Measurements from ENCODE around the gene TGFBR3L. TPM values are rescaled to one million over a fixed set of nuclear protein-coding genes. Genes with fewer than 3 reads are reported as not detected.
A peak's percentile ranks its signal among the peaks of the same experiment; 100 is the strongest.

Gene TGFBR3L
- total RNA-seq, 1 experiment from 2014 or later: 9.8 TPM

DNA sequence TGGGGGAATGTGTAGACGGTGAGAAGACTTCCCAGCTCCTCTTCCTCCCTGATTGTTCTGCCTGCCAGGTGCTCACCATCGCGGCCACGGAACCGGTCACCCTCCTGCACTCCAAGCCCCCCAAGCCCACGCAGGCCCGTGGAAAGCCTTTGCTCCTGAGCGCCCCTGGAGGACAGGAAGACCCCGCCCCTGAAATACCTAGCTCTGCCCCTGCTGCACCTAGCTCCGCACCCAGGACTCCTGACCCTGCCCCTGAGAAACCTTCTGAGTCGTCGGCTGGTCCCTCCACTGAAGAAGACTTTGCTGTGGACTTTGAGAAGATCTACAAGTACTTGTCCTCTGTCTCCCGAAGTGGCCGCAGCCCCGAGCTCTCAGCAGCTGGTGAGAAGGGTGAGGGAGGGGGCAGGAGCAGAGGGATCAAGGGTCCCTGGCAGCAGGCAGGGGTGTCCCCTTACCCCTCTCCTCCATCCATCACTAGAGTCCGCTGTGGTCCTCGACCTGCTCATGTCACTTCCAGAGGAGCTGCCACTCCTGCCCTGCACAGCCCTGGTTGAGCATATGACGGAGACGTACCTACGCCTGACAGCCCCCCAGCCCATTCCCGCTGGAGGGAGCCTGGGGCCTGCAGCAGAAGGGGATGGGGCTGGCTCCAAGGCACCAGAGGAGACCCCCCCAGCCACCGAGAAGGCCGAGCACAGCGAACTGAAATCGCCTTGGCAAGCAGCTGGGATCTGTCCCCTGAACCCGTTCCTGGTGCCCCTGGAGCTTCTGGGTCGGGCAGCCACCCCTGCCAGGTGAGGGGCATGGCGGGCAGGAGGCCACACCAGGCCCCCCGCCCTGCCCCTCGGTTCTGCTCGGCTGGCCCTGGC, 7.6 kb downstream of the TGFBR3L start:
- ChIA-PET POLR2A (interaction anchor here (1.0 kb wide), 1 partner anchor 19 kb away, joined by 3 read pairs; no protein-coding TSS in a partner anchor), CTCF (interaction anchor here (3.6 kb wide), 1 partner anchor 69 kb away, joined by 21 read pairs; no protein-coding TSS in a partner anchor)
- peaks cover 7% of the 10 kb centered on the region for H3K4me1 Mint-ChIP-seq (ENCODE audit: low read depth, unreplicated experiment)
- H3K36me3 Mint-ChIP-seq (ENCODE audit: insufficient read depth, unreplicated experiment): peaks cover 41% of the 10 kb centered on the region
- TF ChIP-seq, protein P1, sequence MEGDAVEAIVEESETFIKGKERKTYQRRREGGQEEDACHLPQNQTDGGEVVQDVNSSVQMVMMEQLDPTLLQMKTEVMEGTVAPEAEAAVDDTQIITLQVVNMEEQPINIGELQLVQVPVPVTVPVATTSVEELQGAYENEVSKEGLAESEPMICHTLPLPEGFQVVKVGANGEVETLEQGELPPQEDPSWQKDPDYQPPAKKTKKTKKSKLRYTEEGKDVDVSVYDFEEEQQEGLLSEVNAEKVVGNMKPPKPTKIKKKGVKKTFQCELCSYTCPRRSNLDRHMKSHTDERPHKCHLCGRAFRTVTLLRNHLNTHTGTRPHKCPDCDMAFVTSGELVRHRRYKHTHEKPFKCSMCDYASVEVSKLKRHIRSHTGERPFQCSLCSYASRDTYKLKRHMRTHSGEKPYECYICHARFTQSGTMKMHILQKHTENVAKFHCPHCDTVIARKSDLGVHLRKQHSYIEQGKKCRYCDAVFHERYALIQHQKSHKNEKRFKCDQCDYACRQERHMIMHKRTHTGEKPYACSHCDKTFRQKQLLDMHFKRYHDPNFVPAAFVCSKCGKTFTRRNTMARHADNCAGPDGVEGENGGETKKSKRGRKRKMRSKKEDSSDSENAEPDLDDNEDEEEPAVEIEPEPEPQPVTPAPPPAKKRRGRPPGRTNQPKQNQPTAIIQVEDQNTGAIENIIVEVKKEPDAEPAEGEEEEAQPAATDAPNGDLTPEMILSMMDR (IDR thresholded peaks at IDR 0.05; ENCODE audit: insufficient read depth in 1 of 2, low read depth in 1 of 2, low read length in 1 of 2, severe bottlenecking in 1 of 2, unreplicated experiment in 1 of 2): no peak
- H3K4me3 Mint-ChIP-seq (ENCODE audit: unreplicated experiment): peak overlapping the region; percentile 24
- H3K4me3 ChIP-seq (ENCODE audit: low read depth, low read length): no peak overlapping the region
- TSS peak; percentile 35 for BruUV-seq (replicated peaks)
- intact Hi-C loops (cut with micrococcal nuclease; ENCODE audit: unreplicated experiment): no loop called here
- H3K36me3 ChIP-seq (ENCODE audit: control insufficient read depth, insufficient read depth, low read length): no peaks in the 10 kb centered on the region
- DNase-seq: no peak
- no peaks in the 10 kb centered on the region for H3K9me3 ChIP-seq
- no peak overlapping the region for H3K27ac Mint-ChIP-seq (ENCODE audit: unreplicated experiment)
- H3K4me1 ChIP-seq: peaks cover 23% of the 10 kb centered on the region
- no peaks in the 10 kb centered on the region for H3K27me3 Mint-ChIP-seq (ENCODE audit: insufficient read depth, unreplicated experiment)
- no peaks in the 10 kb centered on the region for H3K27me3 ChIP-seq (replicated peaks; ENCODE audit: control insufficient read depth, insufficient read depth, low read length)
- H3K9me3 Mint-ChIP-seq (ENCODE audit: unreplicated experiment): no peaks in the 10 kb centered on the region

DNA sequence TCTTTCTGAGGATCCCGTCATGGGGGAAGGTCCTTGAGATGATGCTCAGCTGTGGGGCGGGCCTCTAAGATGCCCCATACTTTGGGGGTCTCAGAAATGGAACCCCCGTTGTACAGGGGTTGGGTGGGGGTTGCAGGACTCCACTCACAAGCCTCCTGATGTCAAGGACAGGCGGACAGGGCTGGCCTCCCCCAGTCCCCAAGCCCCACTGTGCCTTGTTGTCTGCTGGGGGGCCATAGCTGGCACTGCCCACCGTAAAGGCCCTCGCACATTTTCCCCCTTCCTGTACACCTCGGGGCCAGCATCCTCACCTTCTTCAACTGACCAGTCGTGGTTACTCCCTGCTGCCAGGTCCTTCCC, 8.2 kb downstream of the TGFBR3L start:
- intact Hi-C loops (cut with micrococcal nuclease; ENCODE audit: unreplicated experiment): no loop called here
- H3K4me1 ChIP-seq: peaks cover 23% of the 10 kb centered on the region
- no peaks in the 10 kb centered on the region for H3K27me3 ChIP-seq (replicated peaks; ENCODE audit: control insufficient read depth, insufficient read depth, low read length)
- H3K9me3 ChIP-seq: no peaks in the 10 kb centered on the region
- no peak for DNase-seq
- peaks cover 47% of the 10 kb centered on the region for H3K36me3 Mint-ChIP-seq (ENCODE audit: insufficient read depth, unreplicated experiment)
- POLR2A ChIA-PET: no interaction called here
- BruUV-seq (replicated peaks): no TSS peak
- no peaks in the 10 kb centered on the region for H3K9me3 Mint-ChIP-seq (ENCODE audit: unreplicated experiment)
- peaks cover 7% of the 10 kb centered on the region for H3K4me1 Mint-ChIP-seq (ENCODE audit: low read depth, unreplicated experiment)
- no peak overlapping the region for H3K27ac Mint-ChIP-seq (ENCODE audit: unreplicated experiment)
- CTCF ChIA-PET: interaction anchor here (3.6 kb wide), 1 partner anchor 70 kb away, joined by 21 read pairs; no protein-coding TSS in a partner anchor
- H3K36me3 ChIP-seq (ENCODE audit: control insufficient read depth, insufficient read depth, low read length): no peaks in the 10 kb centered on the region
- no peak overlapping the region for H3K4me3 Mint-ChIP-seq (ENCODE audit: unreplicated experiment)
- H3K4me3 ChIP-seq (ENCODE audit: low read depth, low read length): no peak overlapping the region
- TF ChIP-seq, protein P1 (IDR thresholded peaks at IDR 0.05; ENCODE audit: insufficient read depth in 1 of 2, low read depth in 1 of 2, low read length in 1 of 2, severe bottlenecking in 1 of 2, unreplicated experiment in 1 of 2): no peak
- no peaks in the 10 kb centered on the region for H3K27me3 Mint-ChIP-seq (ENCODE audit: insufficient read depth, unreplicated experiment)

DNA sequence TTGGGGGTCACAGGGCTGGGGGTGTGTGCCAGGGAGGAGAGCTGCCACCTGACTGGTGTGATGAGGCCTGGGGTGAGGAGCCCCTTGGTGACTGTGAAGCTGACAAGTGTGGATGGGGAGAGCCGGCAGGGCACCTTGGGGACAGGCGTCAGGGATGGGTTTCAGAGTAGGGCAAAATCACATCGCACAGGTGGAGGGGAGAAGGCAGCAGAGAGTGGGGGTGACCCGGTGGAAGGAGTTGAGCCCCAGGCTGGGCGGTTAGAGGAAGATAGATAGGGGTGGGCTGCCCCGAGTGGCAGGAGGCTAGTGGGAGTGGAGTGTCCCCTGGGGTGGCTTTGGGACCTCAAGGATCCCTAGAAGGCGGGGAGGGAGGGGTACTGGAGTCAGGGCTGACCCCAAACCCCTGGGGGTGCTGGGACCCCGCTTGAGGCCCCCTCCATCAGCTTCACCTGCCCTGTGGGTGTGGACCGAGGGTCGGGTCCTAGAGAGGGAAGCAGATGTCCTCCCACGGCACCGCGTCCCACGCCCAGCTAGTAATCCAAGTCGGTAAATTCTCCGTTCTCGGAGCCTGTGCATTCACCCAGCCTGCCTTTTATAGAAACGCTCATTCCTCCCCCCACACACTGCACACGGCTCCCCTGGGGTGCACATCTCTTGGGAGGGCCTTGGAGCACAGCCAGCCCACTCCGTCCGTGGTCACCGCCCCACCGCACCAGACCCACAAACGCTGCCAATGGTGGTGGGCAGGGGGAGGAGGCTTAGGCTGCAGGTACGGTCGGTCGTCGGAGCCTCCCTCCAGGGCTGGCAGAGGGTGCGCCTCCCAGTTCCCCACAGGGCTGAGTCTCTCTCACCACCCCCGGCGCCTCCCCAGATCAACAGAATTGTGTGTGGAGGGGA, 8.9 kb downstream of the TGFBR3L start:
- Mint-ChIP-seq H3K27me3 (ENCODE audit: insufficient read depth, unreplicated experiment) (no peaks in the 10 kb centered on the region), H3K36me3 (ENCODE audit: insufficient read depth, unreplicated experiment) (peaks cover 54% of the 10 kb centered on the region), H3K4me3 (ENCODE audit: unreplicated experiment) (no peak overlapping the region), H3K9me3 (ENCODE audit: unreplicated experiment) (no peaks in the 10 kb centered on the region), H3K4me1 (ENCODE audit: low read depth, unreplicated experiment) (peaks cover 9% of the 10 kb centered on the region), H3K27ac (ENCODE audit: unreplicated experiment) (no peak overlapping the region)
- CTCF ChIA-PET: no interaction called here
- intact Hi-C loops (cut with micrococcal nuclease; ENCODE audit: unreplicated experiment): no loop called here
- H3K9me3 ChIP-seq: no peaks in the 10 kb centered on the region
- H3K27me3 ChIP-seq (replicated peaks; ENCODE audit: control insufficient read depth, insufficient read depth, low read length): no peaks in the 10 kb centered on the region
- TF ChIP-seq, protein P1 (IDR thresholded peaks at IDR 0.05; ENCODE audit: insufficient read depth in 1 of 2, low read depth in 1 of 2, low read length in 1 of 2, severe bottlenecking in 1 of 2, unreplicated experiment in 1 of 2): no peak
- H3K4me3 ChIP-seq (ENCODE audit: low read depth, low read length): no peak overlapping the region
- peaks cover 21% of the 10 kb centered on the region for H3K4me1 ChIP-seq
- no peaks in the 10 kb centered on the region for H3K36me3 ChIP-seq (ENCODE audit: control insufficient read depth, insufficient read depth, low read length)
- DNase-seq: no peak
- POLR2A ChIA-PET: interaction anchor here (0.6 kb wide), 1 partner anchor 54 kb away, joined by 4 read pairs; no protein-coding TSS in a partner anchor
- BruUV-seq (replicated peaks): no TSS peak
